HG03135 (cell line): ENCODE measurements around the gene GOLGA2.

Experiments
- ATAC-seq: cut with Tn5 transposase; IDR thresholded peaks from one replicate; pipeline ENCODE4 v1.9.1; 2021; ENCODE audit warnings: mild to moderate bottlenecking, moderate library complexity; ENCODE audit not compliant: unreplicated experiment

GOLGA2 gene

GRCh38 chr9:128214571-128215490 is 61.0 kb downstream of the GOLGA2 start:
- no peak for ATAC-seq

- no peak for ATAC-seq
These were observed 61.9 kb downstream of the GOLGA2 start for GRCh38 chr9:128213746-128214497.

GRCh38 chr9:128211981-128212281 is 63.9 kb downstream of the GOLGA2 start:
- no peak for ATAC-seq

- no peak for ATAC-seq
These were observed 64.4 kb downstream of the GOLGA2 start for GRCh38 chr9:128211186-128211980.

- no peak for ATAC-seq
These were observed 66.7 kb downstream of the GOLGA2 start for GRCh38 chr9:128208946-128209669.

GRCh38 chr9:128208386-128208785 is 67.4 kb downstream of the GOLGA2 start:
- ATAC-seq: no peak

- no peak for ATAC-seq
These were observed 68.6 kb downstream of the GOLGA2 start for GRCh38 chr9:128206916-128207910.

- ATAC-seq: no peak
These were observed 69.3 kb downstream of the GOLGA2 start for GRCh38 chr9:128206484-128206883.
